A172 (cell line): ENCODE measurements around the gene KRTAP3-3. TPM values are rescaled to one million over a fixed set of nuclear protein-coding genes. Genes with fewer than 3 reads are reported as not detected.
A peak's percentile ranks its signal among the peaks of the same experiment; 100 is the strongest.
"Not testable (repeated sequence)": the region's sequence is repeated elsewhere in the genome, so short reads cannot be mapped to it uniquely, and the experiment has no call there.

Source experiments
- DNase-seq: peaks from one replicate; pipeline ENCODE4 v3.0.0-alpha.2; 2015; ENCODE audit warnings: low spot score
- total RNA-seq: library from RNA; depleted of rRNA; stranded (reverse); fragments of >200 nt; shearing (Covaris generic); gene quantifications from 2 replicates; pipeline ENCODE4 v1.2.3, GENCODE V29; 2014

The KRTAP3-3 gene
- total RNA-seq, 1 experiment from 2014 or later = not detected

DNA sequence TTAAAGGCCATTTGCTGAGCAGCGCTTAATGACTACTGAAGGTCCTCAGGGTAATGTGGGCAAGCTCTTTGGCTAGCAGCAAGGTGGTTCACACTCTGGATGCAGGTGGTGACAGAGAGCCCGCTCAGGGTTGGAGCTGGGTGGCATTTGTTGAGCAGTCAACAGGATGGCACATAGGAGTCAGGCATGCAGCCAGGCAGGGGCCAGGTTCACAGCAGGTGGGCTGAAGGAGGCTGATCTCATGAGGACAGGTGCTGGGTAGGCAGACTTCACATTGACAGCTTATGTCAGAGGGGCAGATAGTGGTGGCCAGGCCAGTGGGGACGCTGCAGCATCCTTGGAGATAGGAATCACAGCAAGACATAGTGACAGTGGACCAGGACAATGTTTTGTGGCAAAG, 10.4 kb upstream of the KRTAP3-3 start:
- no peak for DNase-seq

DNA sequence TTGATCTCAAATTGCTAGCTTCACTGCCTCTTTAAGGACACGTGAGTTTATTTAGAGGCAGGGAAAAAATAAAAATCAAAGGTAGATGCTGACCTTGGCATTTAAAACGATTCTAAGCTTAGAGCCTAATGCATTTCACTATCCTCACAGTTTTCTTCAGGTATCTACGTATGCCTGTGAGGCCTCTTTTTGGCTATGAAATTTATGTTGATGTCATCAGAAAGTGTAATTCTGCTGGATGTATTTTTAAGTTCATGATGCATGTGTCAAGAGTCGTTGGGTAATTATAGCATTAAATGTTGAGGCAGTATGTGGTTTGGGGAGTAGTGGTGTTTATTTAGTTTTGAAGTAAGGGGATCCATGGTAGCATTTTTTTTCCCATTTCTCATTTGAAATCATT, 10.0 kb upstream of the KRTAP3-3 start:
- no peak for DNase-seq

DNA sequence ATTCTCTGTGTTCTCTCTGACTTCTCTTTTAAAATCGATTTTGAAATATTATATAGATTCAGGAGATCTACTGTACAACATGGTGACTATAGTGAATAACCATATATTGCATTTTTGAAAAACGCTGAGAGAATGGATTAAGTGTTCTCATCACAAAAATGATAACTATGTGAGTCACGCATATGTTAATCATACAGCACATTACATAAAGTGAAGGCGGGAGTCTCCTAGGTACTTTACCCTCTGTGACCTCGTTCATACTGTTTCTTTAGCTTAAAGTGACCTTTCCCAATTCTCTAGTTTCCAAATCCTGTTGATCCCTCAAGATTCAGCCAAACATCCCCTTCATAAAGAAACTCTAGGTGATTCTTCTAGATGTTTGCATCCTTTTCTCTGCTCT, 8.8 kb upstream of the KRTAP3-3 start:
- DNase-seq = peak; percentile 8

DNA sequence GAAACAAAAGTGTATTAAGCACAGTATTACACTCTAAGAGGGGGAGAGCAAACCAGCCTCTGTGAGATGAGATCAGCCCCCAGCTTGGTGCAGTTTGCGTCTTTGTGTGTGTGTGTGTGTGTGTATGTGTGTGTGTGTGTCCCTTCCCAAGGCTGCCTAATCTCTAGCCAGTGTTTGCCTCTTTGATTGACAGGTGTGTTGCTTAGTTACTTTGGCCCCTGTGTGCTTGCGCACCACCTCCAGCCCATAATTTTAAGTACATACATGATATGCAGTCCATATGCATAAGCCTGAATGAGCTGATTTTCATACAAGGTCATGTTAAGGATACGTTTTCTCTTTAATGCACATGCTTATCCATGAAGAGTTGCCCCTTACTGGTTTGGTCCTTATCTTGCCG, 7.8 kb upstream of the KRTAP3-3 start:
- DNase-seq = no peak

DNA sequence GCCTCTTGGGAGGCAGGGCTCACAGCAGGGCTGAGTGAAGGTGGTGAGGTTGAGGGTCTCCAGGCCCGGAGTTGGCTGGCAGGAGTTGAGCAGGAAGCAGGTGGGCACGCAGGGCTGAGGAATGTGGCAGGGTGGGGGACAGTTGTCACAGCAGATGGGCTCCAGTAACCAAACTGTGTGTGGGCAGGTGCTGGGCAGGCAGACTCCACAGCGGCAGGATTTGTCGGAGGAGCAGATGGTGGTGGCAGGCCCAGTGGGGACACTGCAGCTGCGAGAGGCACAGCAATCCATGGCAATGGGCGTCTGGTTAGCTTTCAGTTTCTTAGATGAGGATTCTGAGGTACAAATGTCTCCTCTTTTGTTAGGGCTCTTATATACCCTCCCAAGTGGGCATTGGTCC, 5.6 kb upstream of the KRTAP3-3 start, which contains the start of gene KRTAP3-2:
Gene KRTAP3-2 (minus strand): TSS at position 344 of the 400 bp plus-strand sequence. CDS start 53 bp downstream, at position 291.
- not testable (repeated sequence) for DNase-seq

DNA sequence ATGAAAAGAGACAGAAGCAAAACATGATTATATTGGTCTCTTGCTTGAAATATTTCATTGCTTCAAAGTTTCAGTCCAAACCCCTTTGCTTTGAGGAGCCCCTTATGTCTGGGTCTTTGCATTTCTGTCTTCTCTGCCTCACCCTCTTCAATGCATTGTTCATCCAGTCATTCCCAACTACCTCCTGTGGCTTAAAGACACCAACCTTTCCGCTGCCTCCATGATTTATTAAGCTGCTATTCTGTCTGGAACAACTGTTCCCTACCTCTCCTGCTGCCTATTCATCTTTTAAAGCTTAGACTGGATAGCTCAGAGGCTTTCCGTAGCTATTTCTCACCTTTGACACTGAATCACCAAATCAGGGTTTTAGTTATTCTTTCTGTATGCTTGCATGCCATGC, 3.4 kb upstream of the KRTAP3-3 start:
- DNase-seq = no peak

DNA sequence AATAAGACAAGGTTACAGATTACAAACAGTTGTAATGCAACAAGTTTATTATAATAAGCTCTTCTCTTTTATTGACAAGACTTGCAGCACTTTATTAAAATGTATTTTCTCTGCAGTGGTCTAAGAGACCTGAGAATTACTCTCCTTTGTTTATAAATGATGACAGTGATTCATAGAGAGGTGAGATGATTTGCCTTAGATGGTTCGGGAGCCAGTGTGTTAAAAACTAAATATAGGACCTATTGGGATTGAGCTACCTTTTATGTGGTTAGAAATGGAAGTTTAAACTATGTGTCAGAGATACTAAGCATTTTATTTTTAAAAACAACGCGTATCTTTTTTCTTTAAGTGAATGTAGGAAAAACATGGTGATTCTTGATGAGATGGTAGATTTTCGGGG, 2.9 kb upstream of the KRTAP3-3 start:
- peak; percentile 30 for DNase-seq

DNA sequence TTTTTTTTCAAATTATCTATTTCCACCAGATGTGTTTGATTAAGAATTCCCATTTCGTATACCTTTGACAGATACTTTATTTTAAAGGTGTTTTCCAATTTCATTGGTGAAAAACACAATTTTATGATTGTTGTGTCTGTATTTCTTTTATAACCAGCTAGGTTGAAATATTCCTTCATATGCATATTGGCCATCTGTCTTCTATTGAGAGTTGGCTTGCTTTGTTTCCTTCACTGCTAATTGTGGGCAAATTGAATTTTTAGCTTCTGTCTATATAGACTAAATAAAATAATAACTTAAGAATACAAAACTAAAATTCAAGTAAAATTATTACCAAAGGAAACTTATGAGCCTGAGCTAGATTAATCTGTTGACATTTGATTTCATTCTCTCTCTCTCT, 1.2 kb upstream of the KRTAP3-3 start:
- DNase-seq = no peak

DNA sequence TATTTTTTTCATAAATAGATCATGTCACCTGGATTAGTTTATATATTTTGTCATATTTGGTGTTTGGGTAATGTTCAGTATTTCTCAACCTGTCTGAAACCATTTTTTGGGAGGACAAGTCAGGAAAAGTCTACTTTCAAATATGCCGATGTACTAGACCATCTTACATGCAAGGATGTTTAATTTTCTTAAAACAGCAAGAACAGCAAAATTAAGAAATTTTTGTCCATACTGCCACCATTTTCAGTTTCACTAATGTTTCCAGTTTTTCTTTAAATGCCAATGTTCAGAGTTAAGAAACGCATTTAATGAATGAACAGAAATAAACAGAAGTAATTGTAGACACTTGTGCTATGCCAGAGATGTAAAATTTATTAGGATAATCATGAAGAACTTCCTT, 880 bp downstream of the KRTAP3-3 start:
- DNase-seq = no peak

DNA sequence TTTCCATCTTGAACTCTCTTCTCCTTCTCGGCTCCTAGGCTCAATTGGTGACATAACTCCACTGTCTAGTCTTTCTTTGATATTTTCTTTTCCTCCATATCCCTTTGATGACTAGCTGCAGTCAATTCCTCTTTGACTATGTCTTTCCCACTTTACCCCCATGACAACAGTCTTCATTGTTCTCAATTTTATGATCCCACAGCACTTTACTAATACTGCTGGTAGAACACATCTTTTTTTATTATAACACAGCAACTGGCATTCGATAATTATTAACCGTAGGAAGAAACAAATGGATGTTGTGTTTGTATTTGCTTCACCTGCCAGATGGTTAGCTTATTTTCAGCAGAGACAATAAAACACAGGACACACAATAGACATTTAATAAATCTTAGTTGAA, 1.3 kb downstream of the KRTAP3-3 start:
- no peak for DNase-seq

DNA sequence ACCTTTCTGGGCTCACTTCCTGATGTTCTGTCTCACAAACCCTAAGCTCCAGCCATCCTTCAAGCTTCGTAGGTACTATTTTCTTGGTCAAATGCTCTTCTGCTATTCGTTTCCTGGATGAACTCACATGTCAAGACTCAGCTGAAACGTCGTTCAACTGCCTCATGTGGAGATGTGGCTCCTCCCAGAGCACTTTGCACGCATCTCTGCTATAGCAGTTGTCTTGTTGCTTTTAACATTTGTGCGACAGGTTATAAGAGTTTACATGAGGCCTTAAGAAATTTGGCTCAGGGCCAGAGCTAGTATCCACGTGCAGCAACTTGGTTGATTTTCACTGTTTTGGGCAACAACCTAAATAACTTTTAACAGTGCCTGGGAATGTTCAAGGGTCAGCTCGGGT, 7.0 kb downstream of the KRTAP3-3 start:
- DNase-seq = no peak

DNA sequence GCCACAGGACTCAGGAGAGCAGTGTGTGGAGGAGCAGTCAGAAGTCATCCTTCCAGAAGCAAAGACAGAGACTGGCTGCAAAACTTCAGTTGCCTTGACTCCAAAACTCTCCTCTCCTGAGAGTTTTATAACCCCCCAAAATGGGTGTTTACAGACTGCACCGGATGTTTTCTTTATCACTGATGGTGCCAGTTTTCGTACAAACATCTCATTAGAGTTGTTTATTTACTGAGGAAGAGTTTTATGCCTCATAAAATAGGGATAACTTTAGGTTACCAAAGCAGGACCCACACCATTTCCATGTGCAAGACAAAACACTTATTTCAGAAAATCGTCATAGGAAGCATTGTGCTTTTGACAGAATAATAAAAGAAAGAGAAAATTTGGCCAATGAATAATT, 9.7 kb downstream of the KRTAP3-3 start, which contains the start of gene KRT40:
Gene KRT40 (minus strand): TSS at position 101 of the 400 bp plus-strand sequence. CDS start 53 bp downstream, at position 48.
- no peak for DNase-seq

DNA sequence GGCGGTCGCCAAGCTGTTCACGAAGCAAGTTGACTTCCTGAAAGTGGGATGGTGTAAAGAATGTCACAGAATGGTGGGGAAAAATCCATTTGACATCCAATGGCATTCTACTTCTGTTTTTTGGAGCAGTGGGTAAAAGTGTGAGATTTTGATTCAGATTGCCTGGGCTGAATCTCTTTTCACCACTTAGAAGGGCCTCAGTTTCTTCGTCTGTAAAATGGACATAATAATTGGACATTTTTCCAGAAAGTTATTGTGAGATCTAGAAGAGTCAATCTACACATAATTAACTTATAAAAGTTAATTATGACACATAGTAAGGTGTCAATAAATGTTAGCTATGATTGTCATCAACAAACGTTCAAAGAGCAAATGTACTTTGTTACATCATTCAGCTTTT, 12.8 kb downstream of the KRTAP3-3 start:
- DNase-seq = no peak

DNA sequence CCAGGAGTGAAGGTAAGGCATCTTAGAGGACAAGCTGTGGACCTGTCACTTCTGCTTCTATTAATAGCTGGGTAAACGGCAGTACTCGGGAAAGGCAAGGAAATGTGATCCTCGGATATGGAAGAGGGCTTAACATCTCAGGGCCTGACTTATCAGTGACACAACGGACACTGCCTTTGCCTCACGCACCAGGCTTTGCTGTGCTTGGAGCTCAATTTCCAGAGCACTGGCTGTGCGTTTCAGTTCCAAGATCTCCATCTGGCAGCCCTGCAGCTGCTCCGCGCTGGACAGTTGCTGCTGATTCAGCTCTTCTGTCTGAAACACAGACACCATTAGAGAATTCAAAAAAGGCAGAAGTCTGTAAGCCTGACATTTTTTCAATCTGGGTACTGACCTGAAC, 13.4 kb downstream of the KRTAP3-3 start:
- no peak for DNase-seq

DNA sequence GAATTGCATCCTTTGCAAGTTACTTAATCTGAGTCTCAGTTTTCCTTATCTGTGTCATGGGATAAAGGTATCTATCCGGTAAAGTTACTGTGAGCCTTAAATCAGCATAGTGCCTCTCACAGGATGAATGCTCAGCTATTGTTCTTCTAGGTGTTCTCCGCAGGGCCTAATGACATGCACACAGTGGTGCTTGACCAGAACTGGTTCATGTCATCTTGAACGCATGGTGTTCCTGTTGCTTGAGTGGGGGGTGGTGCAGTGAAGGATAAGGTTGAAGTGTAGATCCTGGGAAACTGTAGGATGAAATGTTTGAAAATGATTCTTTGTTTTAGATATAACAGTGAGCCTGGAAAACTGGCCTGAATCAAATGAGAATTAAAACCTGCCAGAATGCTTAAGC, 13.8 kb downstream of the KRTAP3-3 start:
- DNase-seq = no peak

DNA sequence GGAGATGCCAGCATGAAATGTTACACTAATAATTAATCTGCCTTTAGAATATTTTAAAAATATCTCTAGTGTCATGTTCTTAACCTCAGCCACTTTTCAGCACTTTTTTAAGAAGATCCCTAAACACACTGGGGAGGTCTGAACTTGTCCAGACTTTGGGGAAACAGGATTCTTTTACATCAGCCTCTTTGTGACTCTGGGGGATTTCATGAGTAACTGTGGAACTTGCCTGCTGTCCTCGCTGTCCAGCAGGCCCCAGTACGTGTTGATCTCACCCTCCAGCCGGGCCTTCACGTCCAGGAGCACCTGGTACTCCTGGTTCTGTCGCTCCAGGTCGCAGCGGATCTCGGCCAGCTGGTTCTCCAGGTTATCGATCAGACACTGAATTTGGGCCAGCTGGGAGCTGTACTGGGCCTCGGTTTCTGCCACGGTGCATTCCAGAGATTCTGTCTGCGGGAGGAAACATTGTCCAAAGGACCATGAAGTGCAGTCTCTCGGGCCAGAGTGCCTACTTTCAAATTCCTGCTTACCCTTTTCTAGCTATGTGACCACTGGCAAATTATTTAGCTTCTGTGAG, 15.3 kb downstream of the KRTAP3-3 start:
- DNase-seq = no peak

DNA sequence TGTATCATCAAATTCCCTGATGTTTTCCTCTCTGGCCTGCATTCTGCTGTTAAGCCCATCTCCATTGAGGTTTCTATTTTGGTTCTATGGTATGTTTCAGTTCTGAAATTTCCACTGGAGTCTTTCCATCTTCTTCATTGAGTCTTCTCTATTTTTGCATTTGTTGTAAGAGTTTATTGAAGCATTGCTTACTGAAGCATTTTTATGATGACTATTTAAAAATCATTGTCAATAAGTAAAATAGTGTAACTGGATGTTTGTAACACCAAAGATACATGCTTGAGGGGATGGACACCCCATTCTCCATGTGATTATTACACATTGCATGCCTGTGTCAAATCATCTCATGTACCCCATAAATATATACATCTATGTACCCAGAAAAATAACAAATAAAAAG, 18.4 kb downstream of the KRTAP3-3 start:
- no peak for DNase-seq

DNA sequence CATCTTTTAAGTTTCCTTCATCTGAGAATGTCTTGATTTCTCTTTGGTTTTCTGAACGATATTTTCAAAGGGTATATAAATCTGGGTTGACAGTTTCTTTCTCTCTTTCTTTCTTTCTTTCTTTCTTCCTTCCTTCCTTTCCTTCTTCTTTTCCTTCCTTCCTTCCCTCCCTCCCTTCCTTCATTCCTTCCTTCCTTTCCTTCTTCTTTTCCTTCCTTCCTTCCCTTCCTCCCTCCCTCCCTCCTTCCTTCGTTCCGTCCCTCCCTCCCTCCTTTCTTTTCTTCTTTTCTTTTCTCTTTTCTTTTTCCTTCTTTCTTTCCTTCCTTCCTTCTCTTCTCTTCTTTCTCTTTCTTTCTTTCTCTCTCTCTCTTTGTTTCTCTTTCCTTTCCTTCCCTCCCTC, 19.6 kb downstream of the KRTAP3-3 start:
- no peak for DNase-seq

DNA sequence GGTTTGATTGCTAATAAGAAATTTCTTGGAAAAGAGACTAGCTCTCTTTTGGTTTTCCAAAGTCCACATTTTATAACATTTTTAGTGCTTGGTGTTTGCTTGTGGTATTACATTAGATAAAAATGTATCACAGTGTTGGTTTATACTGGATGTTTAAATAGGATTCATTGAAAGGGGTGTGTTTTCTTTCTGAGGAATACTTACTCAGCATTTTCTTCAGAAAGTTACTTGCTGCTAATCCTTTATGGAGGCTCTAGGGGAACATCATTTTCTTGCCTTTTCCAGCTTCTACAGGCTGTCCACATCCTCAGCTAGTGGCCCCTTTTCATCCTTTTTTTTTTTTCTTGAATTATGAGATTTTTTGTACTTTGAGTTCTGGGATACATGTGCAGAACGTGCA, 26.4 kb downstream of the KRTAP3-3 start:
- no peak for DNase-seq

DNA sequence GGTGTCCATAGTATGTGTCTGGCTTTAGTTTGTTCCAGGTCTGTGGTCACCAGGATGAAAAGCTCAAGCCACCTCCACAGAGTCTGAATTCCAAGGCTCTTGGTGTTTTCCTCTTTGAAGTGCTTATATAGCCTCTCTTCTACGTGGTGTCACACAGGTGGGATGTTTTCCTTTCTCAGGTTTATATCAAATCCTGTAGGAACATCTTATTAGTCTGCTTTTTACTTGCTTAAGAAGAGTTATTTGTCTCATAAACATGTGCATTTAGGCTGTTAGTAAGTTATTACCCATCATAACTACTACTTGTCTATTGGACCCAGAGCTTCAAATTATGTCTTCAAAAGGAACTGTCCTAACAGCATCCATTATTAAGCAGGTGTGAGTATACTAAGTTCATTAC, 27.1 kb downstream of the KRTAP3-3 start, which contains the start of gene KRT39:
Gene KRT39 (minus strand): TSS at position 101 of the 400 bp plus-strand sequence. CDS start 92 bp downstream, at position 9.
- no peak for DNase-seq

DNA sequence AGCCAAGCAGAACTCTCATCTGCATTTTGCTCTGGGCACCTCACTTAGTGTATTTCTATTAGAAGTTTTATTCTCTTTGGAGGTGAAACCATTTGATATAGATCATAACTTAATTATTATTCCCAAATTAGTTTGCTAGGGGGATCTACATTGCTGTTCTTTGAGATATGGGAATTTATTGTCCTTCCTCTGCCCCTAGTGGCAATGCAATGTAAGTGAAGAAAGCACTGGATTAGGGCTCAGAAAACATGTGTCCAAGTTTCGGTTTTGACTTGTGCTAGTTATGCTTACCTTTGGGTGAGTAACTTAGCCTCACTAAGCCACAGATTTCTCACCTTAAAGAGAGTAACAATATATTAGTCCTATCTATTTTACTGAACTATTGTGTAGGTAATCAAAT, 30.1 kb downstream of the KRTAP3-3 start:
- peak; percentile 41 for DNase-seq

DNA sequence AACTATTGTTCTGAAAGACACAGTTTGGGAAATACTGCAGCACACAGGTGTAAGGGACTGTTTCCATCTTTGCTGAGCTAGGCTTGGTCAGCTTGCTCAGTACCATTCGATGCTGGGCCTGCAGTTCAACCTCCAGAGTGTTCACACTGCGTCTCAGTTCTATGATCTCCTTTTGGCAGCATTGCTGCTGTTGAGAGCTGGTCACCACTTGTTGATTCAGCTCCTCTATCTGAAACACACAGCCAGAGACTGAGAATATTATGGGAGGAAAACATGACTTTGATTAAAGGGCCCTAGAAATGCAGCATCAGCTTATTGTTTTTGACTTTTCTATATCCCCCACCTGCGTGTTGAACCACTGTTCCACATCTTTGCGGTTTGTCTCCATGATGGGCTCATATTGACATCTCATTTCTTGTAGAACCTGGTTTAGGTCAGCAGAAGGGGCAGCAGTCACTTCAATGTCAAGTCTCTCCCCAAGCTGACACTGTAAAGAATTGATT, 31.9 kb downstream of the KRTAP3-3 start:
- DNase-seq = no peak

DNA sequence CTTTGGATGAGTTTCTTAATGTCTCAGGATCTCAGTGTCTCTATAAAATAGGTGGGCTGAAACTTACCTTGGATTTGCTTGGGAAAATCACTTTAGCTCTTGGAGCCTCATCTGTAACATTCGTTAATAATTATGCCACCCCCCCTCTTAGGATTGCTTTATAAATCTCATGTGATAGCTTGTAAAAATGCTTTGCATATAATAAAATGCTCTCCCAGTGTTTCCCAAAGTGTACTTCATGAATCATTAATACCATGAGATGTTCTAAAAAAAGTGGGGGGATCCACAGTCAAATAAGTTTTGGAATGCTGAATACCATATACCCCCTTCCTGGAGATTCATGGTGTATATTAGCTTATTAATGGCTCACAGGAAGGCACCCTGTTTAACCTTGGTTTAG, 32.4 kb downstream of the KRTAP3-3 start:
- no peak for DNase-seq

DNA sequence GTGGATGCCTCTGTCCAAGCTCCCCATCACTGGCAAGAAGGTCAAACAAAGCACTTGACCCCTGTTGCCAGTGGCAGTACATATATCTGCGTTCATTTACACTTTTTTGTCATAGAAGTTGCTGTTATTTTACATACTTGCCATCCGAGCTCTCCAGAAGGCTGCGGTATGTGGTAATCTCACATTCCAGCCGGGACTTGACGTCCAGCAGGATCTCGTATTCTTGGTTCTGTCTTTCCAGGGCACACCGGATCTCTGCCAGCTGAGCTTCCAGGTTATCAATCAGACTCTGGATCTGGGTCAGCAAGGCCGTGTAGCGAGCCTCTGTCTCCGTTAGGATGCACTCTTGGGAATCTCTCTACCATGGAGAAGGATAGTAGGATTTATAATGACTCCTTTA, 33.8 kb downstream of the KRTAP3-3 start:
- no peak for DNase-seq
